HG02973 (cell line): ENCODE measurements around the gene ROS1.
"Not testable (repeated sequence)": the region's sequence is repeated elsewhere in the genome, so short reads cannot be mapped to it uniquely, and the experiment has no call there.

Experiments used
- ATAC-seq: cut with Tn5 transposase; IDR thresholded peaks from one replicate; pipeline ENCODE4 v1.9.1; 2021; ENCODE audit warnings: moderate library complexity; ENCODE audit not compliant: unreplicated experiment

Gene ROS1

DNA sequence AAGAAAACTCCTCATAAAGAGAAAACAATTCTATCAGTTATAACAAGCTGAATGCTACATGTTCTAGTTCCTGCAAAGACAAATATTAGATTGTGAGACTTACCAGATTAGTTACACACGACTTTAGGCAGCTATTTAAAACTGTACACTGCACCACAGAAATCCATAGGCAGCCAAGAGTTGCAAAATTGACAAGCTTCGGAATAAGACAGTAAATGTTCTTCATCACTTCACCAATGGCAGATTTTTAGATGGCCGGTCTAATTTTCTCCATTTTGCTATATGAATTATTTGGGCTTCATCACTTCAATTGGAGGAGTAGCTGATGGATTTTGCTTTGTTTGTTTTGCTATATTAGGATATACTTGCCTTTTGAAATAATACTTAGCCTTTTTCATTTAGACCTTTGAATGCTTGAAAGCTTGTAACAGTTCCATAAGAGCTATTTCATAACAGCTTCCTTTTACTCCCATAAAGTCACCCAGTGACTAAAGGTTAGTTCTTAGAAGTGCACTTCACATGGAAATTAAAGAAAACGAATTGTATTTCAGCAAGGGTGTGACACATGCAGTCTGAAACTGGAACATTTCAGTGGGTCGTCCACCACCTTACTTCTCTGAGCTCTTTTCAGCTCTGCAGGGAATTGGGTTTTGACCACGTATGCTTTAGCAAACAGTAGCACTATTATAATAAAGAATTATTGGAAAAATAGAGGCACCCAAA, at the start of gene ROS1:
Gene ROS1, minus strand, starts transcription at position 512 of the 723 bp plus-strand sequence. Its CDS starts 286 bp downstream, at position 226.
- ATAC-seq: no peak

DNA sequence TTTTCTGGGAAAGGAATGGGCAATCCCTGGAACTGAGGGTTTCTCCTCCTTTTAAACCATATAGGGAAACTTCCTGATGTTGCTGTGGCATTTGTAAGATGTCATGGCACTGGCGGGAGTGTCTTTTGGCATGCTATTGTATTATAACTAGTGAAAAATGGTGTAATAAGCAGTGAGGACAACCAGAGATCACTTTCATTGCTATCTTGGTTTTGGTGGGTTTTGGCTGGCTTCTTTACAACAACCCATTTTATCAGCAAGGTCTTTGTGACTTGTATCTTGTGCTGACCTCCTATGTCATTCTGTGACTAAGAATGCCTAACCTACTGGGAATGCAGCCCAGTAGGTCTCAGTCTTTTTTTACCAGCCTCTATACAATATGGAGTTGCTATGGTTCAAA, 47.7 kb upstream of the ROS1 start:
- no peak for ATAC-seq

DNA sequence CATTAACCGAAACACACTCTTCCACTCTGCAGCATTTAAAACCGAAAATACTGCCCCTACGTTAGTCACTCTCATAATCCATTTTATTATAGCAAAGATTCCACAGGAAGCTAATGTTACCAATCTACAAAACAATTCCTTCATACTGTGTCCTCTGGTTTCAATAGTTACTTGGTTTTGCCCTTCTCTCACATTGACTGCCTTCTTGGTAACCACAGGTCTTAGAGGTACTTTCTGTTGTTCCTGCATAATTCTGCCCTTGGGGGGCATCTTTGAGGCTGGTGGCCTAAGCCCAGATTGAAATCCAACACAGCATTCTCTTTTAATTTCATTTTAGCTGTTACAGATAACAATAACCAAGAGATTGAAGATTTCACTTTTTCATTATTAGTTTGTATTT, 46.9 kb upstream of the ROS1 start:
- no peak for ATAC-seq

DNA sequence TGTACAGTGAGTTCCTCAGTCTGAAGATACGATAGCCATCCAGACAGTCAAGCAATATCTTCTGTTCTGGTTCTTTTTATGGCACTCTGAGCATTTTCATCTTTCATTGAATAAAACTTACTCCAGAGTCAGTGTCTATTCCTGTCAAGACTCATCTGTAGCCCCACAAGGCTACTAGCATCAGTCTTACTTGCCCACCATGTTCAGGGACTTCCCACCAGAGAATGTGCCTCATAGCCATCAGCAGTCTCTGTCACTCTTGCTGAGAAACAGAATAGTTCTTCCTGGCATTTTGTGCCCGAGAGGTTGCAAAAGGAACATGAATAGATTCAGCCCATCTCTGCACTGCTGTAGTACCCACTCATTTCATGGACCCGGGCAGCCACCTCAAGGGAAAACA, 44.0 kb upstream of the ROS1 start:
- ATAC-seq: no peak

DNA sequence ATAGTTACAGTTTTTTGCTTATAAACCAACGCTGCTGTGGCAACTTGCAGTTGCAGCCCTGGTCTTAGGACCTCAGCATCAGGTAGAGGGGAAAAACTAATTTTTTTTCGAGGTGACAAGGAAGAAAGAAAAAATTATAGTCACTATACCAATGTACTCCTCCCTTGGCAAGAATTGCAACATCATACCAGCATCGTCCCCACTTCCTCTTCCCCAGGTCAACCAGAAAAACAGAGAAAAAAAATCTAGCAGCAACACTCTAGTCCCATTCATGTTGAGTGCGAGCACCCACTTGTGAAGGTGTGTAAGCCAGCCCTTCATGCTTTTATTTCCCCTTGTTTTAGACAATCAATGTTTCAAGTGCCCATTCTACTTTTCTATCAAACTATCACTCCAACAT, 43.6 kb upstream of the ROS1 start:
- ATAC-seq: no peak

DNA sequence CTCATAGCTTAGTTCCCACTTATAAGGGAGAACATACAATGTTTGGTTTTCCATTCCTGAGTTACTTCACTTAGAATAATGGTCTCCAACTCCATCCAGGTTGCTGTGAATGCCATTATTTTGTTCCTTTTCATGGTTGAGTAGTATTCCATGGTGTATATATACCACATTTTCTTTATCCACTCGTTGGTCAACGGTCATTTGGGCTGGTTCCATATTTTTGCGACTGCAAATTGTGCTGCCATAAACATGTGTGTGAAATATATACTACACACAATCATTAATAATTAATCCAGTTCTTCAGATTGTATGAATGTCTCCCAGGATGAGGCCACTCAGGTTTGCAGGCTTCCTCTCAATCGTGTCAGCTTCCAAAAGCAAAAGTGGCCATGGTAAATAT, 42.8 kb upstream of the ROS1 start:
- ATAC-seq: not testable (repeated sequence)

DNA sequence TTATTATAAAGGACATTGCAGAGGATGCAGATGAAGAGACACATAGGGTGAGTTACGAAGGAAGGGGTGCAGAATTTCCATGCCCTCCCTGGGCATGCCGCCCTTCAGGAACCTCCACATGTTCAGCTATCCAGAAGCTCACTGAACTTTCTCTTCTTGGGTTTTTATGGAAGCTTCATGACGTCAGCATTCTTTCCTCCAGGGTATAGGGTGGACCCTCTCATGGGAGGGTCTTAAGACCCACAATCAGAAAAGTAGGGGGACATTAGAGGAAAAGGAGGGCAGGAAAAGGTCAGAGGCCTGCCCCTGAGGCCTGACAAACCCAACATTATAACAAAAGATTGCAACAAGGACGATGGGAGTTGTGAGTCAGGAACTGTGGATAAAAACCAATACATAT, 42.1 kb upstream of the ROS1 start:
- no peak for ATAC-seq

DNA sequence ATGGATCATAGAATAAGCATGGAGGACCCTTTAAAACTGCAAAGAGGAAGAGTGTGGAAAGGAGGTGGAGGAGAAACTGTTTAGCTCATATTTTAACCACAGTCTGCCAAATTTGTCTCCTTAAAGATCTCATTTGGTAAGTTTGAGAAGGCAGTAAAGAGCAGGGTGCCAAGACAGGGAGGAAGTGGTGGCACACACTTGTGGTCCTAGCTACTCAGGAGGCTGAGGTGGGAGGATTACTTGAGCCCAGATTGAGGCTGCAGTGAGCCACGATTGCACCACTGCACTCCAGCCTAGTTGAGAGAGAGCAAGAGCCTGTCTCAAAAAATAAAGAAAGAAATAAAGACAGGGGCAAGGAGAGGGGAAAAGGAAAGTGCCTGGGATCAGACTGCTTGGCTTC, 39.9 kb upstream of the ROS1 start:
- ATAC-seq: no peak

DNA sequence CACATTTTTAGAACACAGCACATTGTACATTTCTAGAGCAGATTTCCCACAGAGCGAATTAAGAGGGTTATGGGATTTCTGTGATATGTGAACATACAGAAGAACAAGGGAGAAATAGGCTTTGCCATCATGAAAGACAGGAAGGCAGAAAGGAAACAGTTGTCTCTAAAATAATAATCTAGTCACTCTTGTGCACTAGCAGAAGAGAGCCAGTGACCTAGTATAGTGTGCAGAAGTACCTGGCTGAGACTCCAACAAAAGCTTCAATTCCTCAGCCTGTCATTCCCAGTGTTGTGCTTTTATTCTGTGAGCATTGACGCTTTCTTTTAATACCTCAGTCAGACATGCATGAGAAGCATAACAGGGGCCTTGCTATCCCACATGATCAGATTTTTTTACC, 39.0 kb upstream of the ROS1 start:
- peak; percentile 14 for ATAC-seq

DNA sequence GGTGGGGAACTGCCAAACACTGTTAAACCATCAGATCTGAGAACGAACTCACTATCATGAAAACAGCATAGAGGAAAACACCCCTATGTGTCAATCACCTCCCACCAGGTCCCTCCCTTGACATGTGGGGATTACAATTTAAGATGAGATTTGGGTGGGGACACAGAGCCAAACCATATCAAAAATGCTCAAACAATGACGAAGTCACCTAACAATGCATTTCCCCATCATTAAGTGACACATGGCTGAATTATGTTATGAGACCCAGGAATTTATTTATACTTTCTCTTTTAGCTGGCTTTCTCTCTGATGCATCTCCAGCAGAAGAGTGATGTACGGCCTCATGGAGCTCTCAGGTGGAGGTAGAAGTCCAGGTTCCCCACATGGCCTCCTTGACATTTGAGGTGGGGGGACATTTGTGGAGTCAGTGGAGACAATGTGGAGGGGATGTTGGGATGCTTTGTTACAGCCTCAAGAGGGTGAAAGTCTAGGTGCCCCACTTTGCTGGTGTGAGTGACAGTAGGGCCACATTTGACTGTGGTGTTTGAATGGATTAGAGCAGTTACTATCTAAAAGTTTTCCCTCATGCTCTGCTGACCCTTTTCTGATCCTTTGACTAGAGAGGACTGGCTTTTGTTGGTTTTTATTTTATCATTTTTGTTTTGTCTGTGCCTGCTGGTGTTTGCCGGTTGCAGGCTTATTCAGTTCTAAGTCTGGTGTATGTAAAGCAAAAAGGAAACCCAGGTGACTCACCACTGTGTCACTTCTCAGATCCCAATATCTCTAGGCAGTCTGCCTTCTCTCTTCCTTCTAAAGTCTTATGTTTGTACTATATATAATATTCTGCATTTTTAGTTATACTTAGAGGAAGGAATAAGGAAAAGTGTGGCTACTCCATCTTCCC, 38.3 kb upstream of the ROS1 start:
- peak; percentile 56 for ATAC-seq

DNA sequence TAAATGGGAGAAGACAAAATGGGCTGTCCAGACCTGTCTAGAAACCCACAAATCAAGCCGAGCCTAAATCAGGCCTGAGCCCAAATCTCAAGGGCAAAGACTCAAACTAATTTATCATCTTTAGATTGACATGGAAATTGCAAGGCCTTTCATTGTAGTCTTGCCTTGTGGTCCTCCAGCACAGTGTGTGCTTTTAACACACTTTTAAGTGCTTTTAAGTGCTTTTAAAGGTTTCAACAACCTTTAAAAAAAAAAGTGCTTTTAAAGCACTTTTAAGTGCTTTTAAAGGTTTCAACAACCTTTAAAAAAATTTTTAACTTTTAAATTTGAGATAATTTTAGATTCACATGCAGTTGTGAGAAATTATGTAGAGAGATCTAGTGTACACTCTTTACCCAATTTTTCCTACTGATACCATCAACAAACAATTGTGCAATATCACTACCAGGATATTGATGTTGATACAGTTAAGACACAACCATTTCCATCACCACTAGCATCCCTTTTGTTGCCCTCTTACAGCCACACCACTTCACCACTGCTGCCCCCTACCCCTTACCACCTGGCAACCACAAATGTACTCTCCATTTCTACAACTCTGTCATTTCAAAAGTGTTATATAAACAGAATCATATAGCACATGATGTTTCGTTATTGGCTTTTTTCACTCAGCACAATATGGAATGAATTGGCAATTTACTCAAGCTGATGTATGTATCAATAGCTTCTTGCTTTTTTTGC, 33.6 kb upstream of the ROS1 start:
- no peak for ATAC-seq

DNA sequence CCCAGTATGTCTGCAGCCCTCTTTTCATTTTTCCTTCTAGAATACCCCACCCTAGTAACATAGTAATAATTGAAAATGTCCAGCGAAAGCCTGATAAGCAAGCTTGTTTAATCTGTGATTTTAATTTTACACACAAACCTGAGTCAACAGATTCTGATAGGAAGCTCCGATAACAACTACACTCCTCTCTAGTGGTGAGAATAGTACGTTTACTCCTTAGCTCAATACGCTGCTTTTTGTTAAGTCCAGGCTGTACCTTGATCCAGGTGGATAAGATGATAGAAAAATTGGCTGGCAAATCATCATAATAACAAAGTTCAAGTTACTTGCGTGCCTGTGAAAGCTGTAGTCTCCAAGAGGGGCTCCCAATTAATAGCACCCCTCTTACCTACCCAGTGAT, 31.3 kb upstream of the ROS1 start:
- no peak for ATAC-seq

DNA sequence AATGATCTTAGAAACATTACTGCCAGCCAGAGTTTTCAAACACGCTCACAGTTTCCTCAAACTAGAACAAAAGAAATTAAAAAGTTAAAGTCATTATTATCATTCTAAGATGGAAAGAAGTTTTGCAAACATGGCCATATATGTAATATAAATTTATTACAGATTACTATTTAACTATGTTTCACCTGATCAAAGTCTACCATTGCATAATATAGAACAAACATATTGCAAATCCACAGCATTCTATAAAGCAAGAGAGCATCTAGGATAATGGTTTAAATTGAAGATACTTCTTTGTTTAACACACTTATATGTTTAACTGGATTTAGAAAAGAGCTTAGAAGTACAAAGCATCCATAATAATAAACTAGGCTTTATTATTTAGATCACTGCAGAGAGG, 30.5 kb upstream of the ROS1 start:
- no peak for ATAC-seq

DNA sequence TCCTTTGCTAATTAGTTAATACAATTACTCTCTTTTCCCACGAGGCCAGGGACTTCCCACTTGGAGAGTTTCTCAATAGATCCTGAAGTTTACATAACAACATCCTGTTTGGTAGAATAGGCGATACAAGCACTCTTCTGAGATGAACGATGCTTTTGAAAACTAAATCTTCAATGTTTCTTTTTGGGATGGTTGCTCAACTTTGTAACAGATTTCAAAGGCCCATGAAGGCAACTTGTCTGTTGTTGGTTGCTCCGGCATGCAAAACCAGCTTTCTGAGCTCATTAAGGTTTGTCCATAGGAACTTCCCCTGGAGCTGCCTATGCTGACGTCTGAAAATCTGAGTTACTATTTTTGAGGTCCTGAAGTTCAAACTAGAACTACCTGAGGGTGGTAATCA, 25.9 kb upstream of the ROS1 start:
- ATAC-seq: no peak

DNA sequence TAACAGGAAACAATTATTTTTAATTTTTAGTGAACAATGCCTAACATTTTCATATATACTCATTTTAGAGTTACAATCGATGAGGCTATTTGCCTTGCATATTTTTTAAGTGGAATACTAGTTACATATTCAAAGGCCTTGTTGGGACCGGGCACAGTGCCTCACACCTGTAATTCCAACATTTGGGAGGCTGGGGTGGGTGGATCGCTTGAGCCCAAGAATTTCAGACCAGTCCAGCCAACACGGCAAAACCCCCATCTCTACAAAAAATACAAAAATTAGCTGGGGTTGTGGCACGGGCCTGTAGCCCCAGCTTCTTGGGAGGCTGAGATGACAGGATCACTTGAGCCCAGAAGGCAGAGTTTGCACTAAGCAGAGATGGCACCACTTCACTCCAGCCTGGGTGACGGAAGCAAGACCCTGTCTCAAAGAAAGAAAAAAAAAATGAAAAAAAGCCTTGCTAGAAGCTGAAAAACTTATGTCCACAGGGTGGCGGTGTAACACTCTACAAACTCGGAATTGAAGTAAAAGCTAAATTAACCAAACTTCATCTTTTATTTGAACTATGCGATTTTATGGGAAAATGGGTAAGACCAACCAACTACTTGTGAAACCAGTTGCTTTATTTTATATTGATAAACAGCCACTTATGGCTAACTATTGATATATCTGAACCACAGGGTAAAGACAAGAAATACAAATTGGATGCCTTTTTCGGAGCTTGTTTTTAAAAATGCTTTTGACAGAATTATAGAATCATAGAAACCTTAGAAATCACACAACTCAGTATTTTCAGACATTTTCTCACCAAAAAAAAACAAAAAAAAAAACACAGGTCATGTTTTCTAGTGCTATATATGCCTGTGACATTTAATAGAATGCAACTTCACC, 24.1 kb upstream of the ROS1 start:
- no peak for ATAC-seq

DNA sequence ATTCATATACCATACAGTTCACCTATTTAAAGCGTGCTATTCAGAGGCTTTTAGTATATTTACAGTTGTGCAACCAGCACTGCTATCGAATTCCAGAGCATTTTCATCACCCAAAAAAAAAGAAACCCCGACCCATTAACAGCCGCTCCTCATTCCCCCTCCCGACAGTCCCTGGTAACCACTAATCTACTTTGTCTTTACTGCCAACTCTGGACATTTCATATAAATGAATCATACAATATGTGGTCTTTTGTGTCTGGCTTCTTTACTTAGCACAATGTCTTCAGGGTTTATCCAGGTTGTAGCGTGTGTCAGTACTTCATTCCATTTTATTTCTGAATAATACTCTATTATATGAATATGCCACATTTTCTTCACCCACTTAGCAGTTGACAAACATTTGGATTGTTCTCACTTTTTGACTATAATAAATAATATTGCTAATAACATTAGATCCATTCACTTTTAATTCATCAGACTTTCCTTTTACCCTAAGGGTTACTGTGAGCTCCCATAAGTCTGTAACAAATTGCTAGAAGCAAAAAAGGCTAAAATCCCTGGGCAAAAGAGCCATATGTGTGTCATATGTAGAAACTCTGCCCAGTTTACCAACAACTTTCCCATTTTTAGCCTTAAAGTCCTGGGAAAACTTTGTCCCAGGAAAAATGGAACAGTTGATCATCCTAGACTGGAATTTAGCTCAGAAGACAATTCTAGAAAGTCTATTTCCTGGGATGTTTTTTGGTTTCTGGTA, 23.2 kb upstream of the ROS1 start:
- no peak for ATAC-seq

DNA sequence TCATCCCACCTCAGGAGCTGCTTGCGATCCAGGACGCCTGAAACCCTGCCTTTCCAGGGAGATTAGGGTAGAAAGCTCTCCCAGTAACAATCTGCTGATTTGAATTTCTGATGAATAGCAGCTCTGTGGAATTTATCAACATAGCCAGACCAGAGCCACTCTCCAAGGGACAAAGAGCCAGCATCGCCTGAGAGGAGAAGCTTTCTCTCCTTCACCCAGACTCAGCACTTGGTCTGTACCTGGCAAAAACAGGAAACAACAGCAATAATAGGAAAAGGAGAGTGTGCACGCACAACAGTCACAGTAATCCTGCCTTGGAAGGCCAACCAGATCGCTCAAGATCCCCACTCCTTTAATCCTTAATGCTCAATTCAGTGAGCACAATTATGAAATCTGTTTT, 22.3 kb upstream of the ROS1 start:
- no peak for ATAC-seq

DNA sequence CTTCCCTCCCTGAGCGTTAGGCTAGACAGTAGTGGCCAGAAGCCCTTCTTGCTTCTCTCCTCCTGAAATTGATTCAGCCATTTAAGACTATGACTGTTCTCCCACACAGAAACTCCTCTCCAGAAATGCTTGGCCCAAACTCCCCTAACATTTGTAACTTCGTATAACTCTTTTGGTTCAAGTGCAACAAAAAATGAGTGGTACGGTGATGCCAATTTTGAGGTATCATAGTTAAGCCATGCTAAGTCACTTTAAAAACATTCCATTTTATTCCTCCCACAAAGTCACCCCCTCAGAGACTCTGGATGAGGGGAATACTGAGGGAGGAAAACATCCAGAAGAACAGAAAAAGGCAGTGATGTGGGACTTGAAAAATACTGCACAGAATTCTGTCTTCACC, 21.1 kb upstream of the ROS1 start:
- no peak for ATAC-seq

DNA sequence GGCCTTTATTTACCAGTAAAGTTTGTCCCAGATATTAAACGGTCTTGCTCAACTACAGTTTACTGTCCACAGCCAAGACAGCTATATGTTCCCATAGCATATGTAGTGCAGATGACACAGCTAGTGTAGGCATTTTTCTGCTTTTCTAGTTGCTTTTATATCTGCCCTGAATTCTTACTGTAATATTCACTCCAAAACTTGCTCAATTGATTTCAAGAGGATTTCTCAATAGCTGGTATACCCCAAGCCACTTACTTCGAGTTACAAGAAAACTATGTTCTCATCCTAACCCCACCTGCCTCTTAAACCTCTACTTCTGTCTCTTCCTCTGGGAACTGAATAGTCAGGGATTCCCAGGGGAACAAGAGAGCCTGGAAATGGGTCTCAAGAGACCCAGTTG, 18.9 kb upstream of the ROS1 start:
- ATAC-seq: no peak

DNA sequence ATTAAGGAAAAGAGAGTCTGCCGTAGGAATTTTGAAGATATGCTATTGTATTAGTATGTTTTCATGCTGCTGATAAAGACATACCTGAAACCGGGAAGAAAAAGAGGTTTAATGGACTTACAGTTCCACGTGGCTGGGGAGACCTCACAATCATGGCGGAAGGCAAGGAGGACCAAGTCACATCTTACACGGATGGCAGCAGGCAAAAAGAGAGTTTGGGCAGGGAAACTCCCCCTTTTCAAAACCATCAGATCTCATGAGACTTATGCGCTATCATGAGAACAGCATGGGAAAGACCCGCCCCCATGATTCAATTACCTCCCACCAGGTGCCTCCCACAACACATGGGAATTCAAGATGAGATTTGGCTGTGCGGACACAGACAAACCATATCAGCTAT, 16.6 kb upstream of the ROS1 start:
- ATAC-seq: not testable (repeated sequence)
